Keratinocyte (primary cell): ENCODE results near the gene SORBS2. TPM values are rescaled to one million over a fixed set of nuclear protein-coding genes. Genes with fewer than 3 reads are reported as not detected.

ENCODE experiments used
- DNase-seq: peaks from one replicate; pipeline ENCODE4 v3.0.0-alpha.2; 2011; ENCODE audit warnings: low read depth, missing footprints, low spot score
- FAIRE-seq: peaks from 2 replicates; lab custom pipeline; 2011; peaks lifted over from hg19 to GRCh38; lab: Jason Lieb, UNC
- H2AFZ ChIP-seq: 2 replicates; pipeline ENCODE4 v1.6.0; 2012; ENCODE audit warnings: low read length, control low read depth, inconsistent platforms; ENCODE audit not compliant: control insufficient read depth
- H3K27ac ChIP-seq: 2 replicates; pipeline ENCODE4 v1.5.1; 2011; ENCODE audit warnings: low read length; ENCODE audit not compliant: control insufficient read depth, insufficient read depth
- H3K27me3 ChIP-seq: 3 replicates; pipeline ENCODE4 v1.6.0; 2011; ENCODE audit warnings: low read length; ENCODE audit not compliant: control insufficient read depth, insufficient read depth; ENCODE audit errors: extremely low read depth
- H3K36me3 ChIP-seq, 2 experiments: 2 replicates in 1 of 2; 3 replicates in 1 of 2; pipeline ENCODE4 v1.5.1; 2011; ENCODE audit warnings: low read length in 2 of 2, mild to moderate bottlenecking in 1 of 2; ENCODE audit not compliant: control insufficient read depth in 2 of 2, insufficient read depth in 2 of 2; ENCODE audit errors: extremely low read depth in 1 of 2
- H3K4me1 ChIP-seq: 3 replicates; pipeline ENCODE4 v1.5.1; 2011; ENCODE audit warnings: low read length; ENCODE audit not compliant: control insufficient read depth, insufficient read depth; ENCODE audit errors: extremely low read depth
- H3K4me2 ChIP-seq: 3 replicates; pipeline ENCODE4 v1.6.0; 2011; ENCODE audit warnings: low read depth, low read length; ENCODE audit not compliant: control insufficient read depth, insufficient read depth; ENCODE audit errors: extremely low read depth
- H3K4me3 ChIP-seq, 3 experiments: fragments of 200-600 bp in 1 of 3; sonication (generic) in 1 of 3; 2 replicates in 2 of 3; 3 replicates in 1 of 3; pipeline ENCODE4 v1.5.1; 2011 to 2016; ENCODE audit warnings: low read length in 3 of 3, mild to moderate bottlenecking in 3 of 3, control low read depth in 2 of 3, inconsistent platforms in 1 of 3, low read depth in 1 of 3, mixed read lengths in 1 of 3, mixed run types in 1 of 3, moderate library complexity in 1 of 3; ENCODE audit not compliant: control insufficient read depth in 2 of 3, insufficient read depth in 2 of 3; ENCODE audit errors: extremely low read depth in 1 of 3
- H3K79me2 ChIP-seq: 2 replicates; pipeline ENCODE4 v1.6.0; 2012; ENCODE audit warnings: low read length; ENCODE audit not compliant: control insufficient read depth, insufficient read depth
- H3K9ac ChIP-seq: 3 replicates; pipeline ENCODE4 v1.6.0; 2011; ENCODE audit warnings: low read length; ENCODE audit not compliant: control insufficient read depth, insufficient read depth; ENCODE audit errors: extremely low read depth
- H3K9me1 ChIP-seq: 3 replicates; pipeline ENCODE4 v1.6.0; 2011; ENCODE audit warnings: low read length; ENCODE audit not compliant: control insufficient read depth, insufficient read depth; ENCODE audit errors: extremely low read depth
- H3K9me3 ChIP-seq: 2 replicates; pipeline ENCODE4 v1.5.1; 2012; ENCODE audit warnings: low read depth, low read length; ENCODE audit not compliant: control insufficient read depth
- H4K20me1 ChIP-seq: 3 replicates; pipeline ENCODE4 v1.6.0; 2011; ENCODE audit warnings: low read length; ENCODE audit not compliant: control insufficient read depth, insufficient read depth; ENCODE audit errors: extremely low read depth
- EZH2 ChIP-seq: IDR thresholded peaks from one replicate; pipeline ENCODE4 v1.6.1; 2012; ENCODE audit warnings: inconsistent platforms, mild to moderate bottlenecking, low read length, moderate library complexity
- dilution Hi-C: fragments of 300-500 bp; cut with MboI; formaldehyde crosslinking; loops from one replicate; pipeline ENCODE4 v1.7.0; 2020; ENCODE audit warnings: low sequenced_read_pairs; ENCODE audit not compliant: extremely low pct_ligation_motif_present
- polyA plus RNA-seq, 5 experiments: library from polyadenylated mRNA; depleted of rRNA in 3 of 5; stranded (reverse) in 3 of 5; stranded (forward) in 1 of 5; unstranded in 1 of 5; fragments of >200 nt; gene quantifications; 1 replicate in 1 of 5; 2 replicates in 3 of 5; 3 replicates in 1 of 5; pipeline versions ENCODE4 v1.2.1 to v1.2.3, GENCODE V29; 2011 to 2012; ENCODE audit warnings: missing spikeins in 2 of 5, low read depth in 1 of 5, low replicate concordance in 1 of 5
- TF ChIP-seq, protein P1 (sequence below), 3 experiments: IDR thresholded peaks in 1 of 3; conservative IDR thresholded peaks in 1 of 3; optimal IDR thresholded peaks in 1 of 3; 2 replicates in 2 of 3; 3 replicates in 1 of 3; pipeline versions ENCODE3 to v1.5.1; 2011; ENCODE audit warnings: low read length in 3 of 3, mild to moderate bottlenecking in 3 of 3, moderate library complexity in 2 of 3, control low read depth in 1 of 3, inconsistent platforms in 1 of 3; ENCODE audit not compliant: insufficient read depth in 2 of 3; ENCODE audit errors: extremely low read depth in 1 of 3

Gene SORBS2
- polyA plus RNA-seq, 1 donor (not counting 4 experiments of a cell fraction or from before 2014, with no cell fraction given), result 0.14 TPM

DNA sequence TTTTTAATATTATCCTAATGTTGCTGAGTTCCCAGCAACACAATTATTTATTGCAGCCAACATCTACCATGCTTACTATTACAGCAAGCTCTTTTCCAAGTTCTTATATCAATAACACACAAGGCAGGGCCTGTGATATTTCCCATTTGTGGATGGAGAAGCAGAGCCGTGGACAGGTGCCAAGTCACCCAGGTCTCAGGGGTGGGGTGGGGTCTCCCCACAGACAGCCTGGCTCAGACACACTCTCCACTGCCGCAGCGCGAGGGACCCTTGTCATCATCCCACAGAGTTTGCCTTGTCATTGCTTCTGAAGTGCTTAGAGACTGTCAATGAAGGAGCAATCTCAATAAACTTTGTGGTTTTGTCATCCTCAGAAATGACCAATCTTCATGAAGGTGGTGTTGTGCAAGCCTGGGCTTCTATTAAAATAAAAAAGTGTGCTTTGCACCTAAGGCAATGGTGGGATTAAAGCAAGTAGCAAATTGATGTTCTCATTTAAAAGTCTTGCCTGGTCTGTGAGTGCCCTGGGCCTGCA, 76.1 kb downstream of the SORBS2 start:
- dilution Hi-C loops, result no loop called here
- no peak overlapping the region for H3K27ac ChIP-seq
- H3K36me3 ChIP-seq, result no peaks in the 10 kb centered on the region
- H3K4me1 ChIP-seq, result peaks cover 2% of the 10 kb centered on the region
- no peak overlapping the region for H3K4me3 ChIP-seq
- FAIRE-seq (no peak), DNase-seq (no peak)
- H3K9me3 ChIP-seq, result no peaks in the 10 kb centered on the region
- no peaks in the 10 kb centered on the region for H4K20me1 ChIP-seq
- no peaks in the 10 kb centered on the region for H3K79me2 ChIP-seq
- no peak overlapping the region for H2AFZ ChIP-seq
- no peak overlapping the region for H3K4me2 ChIP-seq
- no peaks in the 10 kb centered on the region for H3K9me1 ChIP-seq
- H3K9ac ChIP-seq, result no peak overlapping the region
- no peaks in the 10 kb centered on the region for H3K27me3 ChIP-seq
- no peak for TF ChIP-seq EZH2
- TF ChIP-seq, protein P1, sequence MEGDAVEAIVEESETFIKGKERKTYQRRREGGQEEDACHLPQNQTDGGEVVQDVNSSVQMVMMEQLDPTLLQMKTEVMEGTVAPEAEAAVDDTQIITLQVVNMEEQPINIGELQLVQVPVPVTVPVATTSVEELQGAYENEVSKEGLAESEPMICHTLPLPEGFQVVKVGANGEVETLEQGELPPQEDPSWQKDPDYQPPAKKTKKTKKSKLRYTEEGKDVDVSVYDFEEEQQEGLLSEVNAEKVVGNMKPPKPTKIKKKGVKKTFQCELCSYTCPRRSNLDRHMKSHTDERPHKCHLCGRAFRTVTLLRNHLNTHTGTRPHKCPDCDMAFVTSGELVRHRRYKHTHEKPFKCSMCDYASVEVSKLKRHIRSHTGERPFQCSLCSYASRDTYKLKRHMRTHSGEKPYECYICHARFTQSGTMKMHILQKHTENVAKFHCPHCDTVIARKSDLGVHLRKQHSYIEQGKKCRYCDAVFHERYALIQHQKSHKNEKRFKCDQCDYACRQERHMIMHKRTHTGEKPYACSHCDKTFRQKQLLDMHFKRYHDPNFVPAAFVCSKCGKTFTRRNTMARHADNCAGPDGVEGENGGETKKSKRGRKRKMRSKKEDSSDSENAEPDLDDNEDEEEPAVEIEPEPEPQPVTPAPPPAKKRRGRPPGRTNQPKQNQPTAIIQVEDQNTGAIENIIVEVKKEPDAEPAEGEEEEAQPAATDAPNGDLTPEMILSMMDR (optimal IDR thresholded peaks at IDR 0.05 in 1 of 3, IDR thresholded peaks at IDR 0.05 in 1 of 3, conservative IDR thresholded peaks at IDR 0.05 in 1 of 3; ENCODE audit: extremely low read depth in 1 of 3, insufficient read depth in 2 of 3, low read length in 3 of 3), result no peak

DNA sequence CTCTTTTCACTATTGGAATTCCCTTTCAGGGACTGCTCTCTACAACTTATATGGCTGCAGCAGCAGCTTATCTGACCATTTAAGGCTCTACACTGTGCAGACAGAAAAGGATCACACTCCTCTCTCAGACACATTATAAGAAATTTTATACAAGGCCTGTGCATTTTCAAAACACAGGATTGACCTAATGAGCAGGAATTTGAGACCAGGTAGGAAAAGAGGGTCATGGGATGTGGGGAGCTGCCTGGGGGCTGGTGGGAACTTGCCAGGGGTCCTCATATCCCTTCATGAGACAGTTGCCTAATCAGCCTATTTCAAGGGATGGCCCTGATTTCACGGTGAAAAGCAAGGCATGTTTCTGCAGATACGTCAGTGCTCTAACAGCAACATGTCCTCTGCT, 77.1 kb downstream of the SORBS2 start:
- no peaks in the 10 kb centered on the region for H4K20me1 ChIP-seq
- dilution Hi-C loops, result no loop called here
- H3K36me3 ChIP-seq, result no peaks in the 10 kb centered on the region
- H2AFZ ChIP-seq, result no peak overlapping the region
- no peak for TF ChIP-seq EZH2
- TF ChIP-seq, protein P1 (optimal IDR thresholded peaks at IDR 0.05 in 1 of 3, IDR thresholded peaks at IDR 0.05 in 1 of 3, conservative IDR thresholded peaks at IDR 0.05 in 1 of 3; ENCODE audit: extremely low read depth in 1 of 3, insufficient read depth in 2 of 3, low read length in 3 of 3), result no peak
- no peaks in the 10 kb centered on the region for H3K79me2 ChIP-seq
- H3K9me3 ChIP-seq, result no peaks in the 10 kb centered on the region
- DNase-seq, result no peak
- no peak overlapping the region for H3K27ac ChIP-seq
- H3K27me3 ChIP-seq, result no peaks in the 10 kb centered on the region
- FAIRE-seq, result no peak
- peaks cover 9% of the 10 kb centered on the region for H3K4me1 ChIP-seq
- no peak overlapping the region for H3K4me3 ChIP-seq
- H3K4me2 ChIP-seq, result no peak overlapping the region
- no peak overlapping the region for H3K9ac ChIP-seq
- no peaks in the 10 kb centered on the region for H3K9me1 ChIP-seq
